CD1c-positive myeloid dendritic cell (primary cell): Measurements from ENCODE around the gene ITPKA.

ENCODE experiments used
- DNase-seq: peaks from one replicate; pipeline ENCODE4 v3.0.0-alpha.2; 2016; ENCODE audit errors: extremely low spot score

The ITPKA gene

GRCh38 chr15:41490355-41490754 lies 3.3 kb upstream of the ITPKA start:
- DNase-seq: peak; percentile 59

GRCh38 chr15:41491889-41492288 lies 1.8 kb upstream of the ITPKA start:
- no peak for DNase-seq

GRCh38 chr15:41492597-41493204 lies 973 bp upstream of the ITPKA start:
- peak; percentile 11 for DNase-seq

- no peak for DNase-seq
Observed at GRCh38 chr15:41493902-41494189, 172 bp downstream of the ITPKA start.

- peak; percentile 32 for DNase-seq
Observed at GRCh38 chr15:41494190-41494921, 682 bp downstream of the ITPKA start.

GRCh38 chr15:41494922-41495735 lies 1.5 kb downstream of the ITPKA start:
- DNase-seq: peak; percentile 13

- peak; percentile 27 for DNase-seq
Observed at GRCh38 chr15:41495736-41496599, 2.3 kb downstream of the ITPKA start.

- DNase-seq: no peak
Observed at GRCh38 chr15:41498657-41499056, 5.0 kb downstream of the ITPKA start.

- DNase-seq: no peak
Observed at GRCh38 chr15:41499109-41499851, 5.6 kb downstream of the ITPKA start.

- peak; percentile 11 for DNase-seq
Observed at GRCh38 chr15:41501191-41501917, 7.7 kb downstream of the ITPKA start.

GRCh38 chr15:41501931-41502794 lies 8.5 kb downstream of the ITPKA start:
- peak; percentile 41 for DNase-seq

GRCh38 chr15:41502795-41503668 lies 9.4 kb downstream of the ITPKA start:
- no peak for DNase-seq

- no peak for DNase-seq
Observed at GRCh38 chr15:41503669-41504010, 10.0 kb downstream of the ITPKA start.

GRCh38 chr15:41504751-41505492 lies 11.2 kb downstream of the ITPKA start:
- DNase-seq: no peak

- DNase-seq: no peak
Observed at GRCh38 chr15:41505776-41506175, 12.1 kb downstream of the ITPKA start.

GRCh38 chr15:41506796-41507341 lies 13.2 kb downstream of the ITPKA start:
- no peak for DNase-seq

- DNase-seq: no peak
Observed at GRCh38 chr15:41507820-41508290, 14.2 kb downstream of the ITPKA start.

- DNase-seq: no peak
Observed at GRCh38 chr15:41510728-41511127, 17.1 kb downstream of the ITPKA start.
